Activated T-helper 1 cell treated with anti-CD3 and anti-CD28 coated beads, Interleukin-12 subunit alpha, Interleukin-12 subunit beta, Interleukin-2, Interleukin-4 antibody, amounts not matched to agents 30 ng/mL and 10 ng/mL and 1 ng/mL, durations not matched to agents 14 hours and 24 hours and 36 hours (primary cell): ENCODE data around the gene KIF18B. TPM values are rescaled to one million over a fixed set of nuclear protein-coding genes. Genes with fewer than 3 reads are reported as not detected.

Experiments used
- DNase-seq: peaks from one replicate; pipeline ENCODE4 v3.0.0; 2021; ENCODE audit warnings: low spot score
- H3K27ac Mint-ChIP-seq: one replicate; pipeline ENCODE4 v1.8.0; 2021; ENCODE audit warnings: mild to moderate bottlenecking, mixed read lengths
- H3K27me3 Mint-ChIP-seq: one replicate; pipeline ENCODE4 v1.8.0; 2022; ENCODE audit warnings: mild to moderate bottlenecking, moderate library complexity, mixed read lengths; ENCODE audit not compliant: insufficient read depth
- H3K36me3 Mint-ChIP-seq: one replicate; pipeline ENCODE4 v1.8.0; 2021; ENCODE audit warnings: low read depth, mixed read lengths
- H3K4me1 Mint-ChIP-seq: one replicate; pipeline ENCODE4 v1.8.0; 2021; ENCODE audit warnings: low read depth, mixed read lengths
- H3K4me3 Mint-ChIP-seq: one replicate; pipeline ENCODE4 v1.8.0; 2021; ENCODE audit warnings: mild to moderate bottlenecking, moderate library complexity, mixed read lengths
- H3K9me3 Mint-ChIP-seq: one replicate; pipeline ENCODE4 v1.8.0; 2021; ENCODE audit warnings: mixed read lengths
- intact Hi-C: fragments of 100-400 bp; cut with micrococcal nuclease; formaldehyde crosslinking; loops from one replicate; pipeline ENCODE4 v1.15.1; 2024
- total RNA-seq: library from RNA; stranded (reverse); gene quantifications from 2 replicates; pipeline ENCODE4 v1.2.3, GENCODE V29; 2022

The KIF18B gene
- total RNA-seq, 1 donor from 2014 or later, result 41.4 TPM

- Mint-ChIP-seq H3K36me3 (no peaks in the 10 kb centered on the region), H3K4me1 (no peaks in the 10 kb centered on the region), H3K9me3 (no peaks in the 10 kb centered on the region), H3K4me3 (no peak overlapping the region), H3K27ac (no peak overlapping the region), H3K27me3 (peaks cover 28% of the 10 kb centered on the region)
- intact Hi-C loops, result no loop called here
- DNase-seq, result no peak
Observed at GRCh38 chr17:44978807-44979206, 31.2 kb upstream of the KIF18B start.

DNA sequence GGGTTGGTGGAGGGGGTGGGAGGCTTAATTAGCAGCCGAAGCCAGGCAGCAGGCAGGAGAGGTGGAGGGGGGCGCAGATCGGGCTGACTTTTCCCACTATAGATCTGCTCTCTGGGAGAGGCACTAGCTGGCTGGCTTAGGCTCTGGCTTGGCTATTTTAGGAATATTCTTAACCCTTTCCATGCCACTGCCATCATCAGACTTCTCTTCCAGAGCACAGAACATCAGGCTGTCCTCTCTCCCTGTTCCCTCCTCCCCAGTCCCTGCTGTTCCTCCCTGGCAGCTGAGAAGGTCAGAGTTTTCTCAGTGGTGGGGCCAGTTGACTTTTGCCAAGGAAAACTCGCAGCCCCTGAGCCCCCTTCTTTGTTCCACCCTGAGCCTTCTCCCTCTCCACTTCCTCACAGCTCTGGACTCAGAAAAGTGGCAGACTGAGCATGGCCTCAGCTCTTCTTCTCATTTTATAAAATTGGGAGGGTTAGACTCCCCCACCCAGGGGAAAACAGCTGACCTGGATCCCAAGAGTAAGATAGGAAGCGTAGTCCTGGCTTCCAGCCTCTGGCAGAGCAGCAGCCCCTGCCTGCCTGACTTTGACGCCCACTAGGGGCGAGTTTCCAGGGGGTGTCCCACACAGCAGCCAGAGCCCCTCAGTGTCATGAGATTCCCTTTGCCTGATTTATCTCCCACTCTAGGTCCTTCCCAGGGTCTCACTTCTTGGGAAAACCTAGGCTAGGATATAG is 30.4 kb upstream of the KIF18B start:
- Mint-ChIP-seq H3K36me3 (no peaks in the 10 kb centered on the region), H3K9me3 (no peaks in the 10 kb centered on the region), H3K4me3 (no peak overlapping the region), H3K4me1 (no peaks in the 10 kb centered on the region), H3K27me3 (peaks cover 28% of the 10 kb centered on the region), H3K27ac (no peak overlapping the region)
- intact Hi-C loops, result no loop called here
- no peak for DNase-seq

GRCh38 chr17:44977065-44977464 is 29.5 kb upstream of the KIF18B start:
- Mint-ChIP-seq H3K4me3 (no peak overlapping the region), H3K9me3 (no peaks in the 10 kb centered on the region), H3K27ac (no peak overlapping the region), H3K36me3 (no peaks in the 10 kb centered on the region), H3K27me3 (peaks cover 29% of the 10 kb centered on the region), H3K4me1 (peaks cover 9% of the 10 kb centered on the region)
- intact Hi-C loops, result no loop called here
- no peak for DNase-seq

GRCh38 chr17:44976206-44976605 is 28.6 kb upstream of the KIF18B start:
- no peak for DNase-seq
- H3K27me3 Mint-ChIP-seq, result peaks cover 35% of the 10 kb centered on the region
- peaks cover 15% of the 10 kb centered on the region for H3K4me1 Mint-ChIP-seq
- no peaks in the 10 kb centered on the region for H3K9me3 Mint-ChIP-seq
- H3K4me3 Mint-ChIP-seq, result no peak overlapping the region
- H3K27ac Mint-ChIP-seq, result no peak overlapping the region
- intact Hi-C loops, result no loop called here
- H3K36me3 Mint-ChIP-seq, result no peaks in the 10 kb centered on the region

- peaks cover 2% of the 10 kb centered on the region for H3K36me3 Mint-ChIP-seq
- peak overlapping the region; percentile 14 for H3K27ac Mint-ChIP-seq
- no peak overlapping the region for H3K4me3 Mint-ChIP-seq
- H3K9me3 Mint-ChIP-seq, result no peaks in the 10 kb centered on the region
- peaks cover 32% of the 10 kb centered on the region for H3K4me1 Mint-ChIP-seq
- intact Hi-C loops, result loop anchor here (1.0 to 2.0 kb wide), 2 partner anchors 26 to 74 kb away; partner anchors contain the start of genes EFTUD2 and KIF18B
- peaks cover 51% of the 10 kb centered on the region for H3K27me3 Mint-ChIP-seq
- DNase-seq, result no peak
Observed at GRCh38 chr17:44972953-44973352, 25.4 kb upstream of the KIF18B start.

- Mint-ChIP-seq H3K27me3 (peaks cover 51% of the 10 kb centered on the region), H3K4me3 (peak overlapping the region; percentile 12), H3K27ac (peak overlapping the region; percentile 3), H3K9me3 (no peaks in the 10 kb centered on the region), H3K4me1 (peaks cover 32% of the 10 kb centered on the region), H3K36me3 (peaks cover 2% of the 10 kb centered on the region)
- intact Hi-C loops, result loop anchor here (1.0 to 2.0 kb wide), 2 partner anchors 25 to 73 kb away; partner anchors contain the start of genes EFTUD2 and KIF18B
- peak; percentile 16 for DNase-seq
Observed at GRCh38 chr17:44971776-44972483, 24.4 kb upstream of the KIF18B start.

DNA sequence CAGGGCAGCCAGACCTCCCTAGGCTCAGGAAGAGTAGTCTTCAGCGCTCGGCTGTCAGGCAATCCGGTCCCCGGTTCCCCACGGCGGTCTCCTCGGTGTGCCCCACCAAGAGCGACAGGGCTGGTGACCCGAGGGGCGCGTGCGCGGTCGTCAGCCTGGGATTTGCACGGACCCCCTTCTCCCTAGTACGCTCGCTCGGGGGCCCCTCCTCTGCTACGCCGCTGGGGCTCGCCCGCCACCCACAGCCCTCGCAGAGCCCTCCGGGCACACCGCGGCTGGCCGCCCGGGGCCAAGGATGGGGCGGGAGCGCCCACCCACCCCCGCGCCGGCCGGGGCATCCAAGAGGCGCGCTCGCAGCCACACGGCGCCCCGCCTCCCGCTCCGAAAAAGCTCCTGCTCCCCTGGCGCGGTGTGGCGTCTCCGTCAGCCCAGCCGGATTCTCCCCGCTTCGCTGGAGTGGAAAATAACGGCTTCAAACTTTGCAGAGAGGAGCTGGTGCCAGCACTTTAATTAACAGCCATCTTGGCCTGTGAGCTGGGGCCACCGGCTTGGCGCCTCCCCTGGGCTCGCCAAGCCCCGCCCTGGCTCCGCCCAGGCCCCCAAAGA is 22.7 kb upstream of the KIF18B start:
- Mint-ChIP-seq H3K4me3 (peak overlapping the region; percentile 78), H3K27me3 (peaks cover 63% of the 10 kb centered on the region), H3K9me3 (no peaks in the 10 kb centered on the region), H3K27ac (no peak overlapping the region), H3K36me3 (peaks cover 4% of the 10 kb centered on the region), H3K4me1 (peaks cover 38% of the 10 kb centered on the region)
- no peak for DNase-seq
- intact Hi-C loops, result no loop called here

- intact Hi-C loops, result loop anchor here (2.0 to 5.0 kb wide), 2 partner anchors 52 to 142 kb away; no protein-coding TSS in a partner anchor
- DNase-seq, result no peak
- peaks cover 4% of the 10 kb centered on the region for H3K36me3 Mint-ChIP-seq
- H3K27ac Mint-ChIP-seq, result no peak overlapping the region
- H3K9me3 Mint-ChIP-seq, result no peaks in the 10 kb centered on the region
- peaks cover 66% of the 10 kb centered on the region for H3K27me3 Mint-ChIP-seq
- peak overlapping the region; percentile 78 for H3K4me3 Mint-ChIP-seq
- peaks cover 38% of the 10 kb centered on the region for H3K4me1 Mint-ChIP-seq
Observed at GRCh38 chr17:44969144-44969780, 21.7 kb upstream of the KIF18B start.

- peaks cover 4% of the 10 kb centered on the region for H3K36me3 Mint-ChIP-seq
- H3K4me3 Mint-ChIP-seq, result peak within 1 kb of the TSS; percentile 78
- H3K9me3 Mint-ChIP-seq, result no peaks in the 10 kb centered on the region
- H3K4me1 Mint-ChIP-seq, result peaks cover 38% of the 10 kb centered on the region
- peak; percentile 86 for DNase-seq
- peaks cover 67% of the 10 kb centered on the region for H3K27me3 Mint-ChIP-seq
- H3K27ac Mint-ChIP-seq, result no peak within 1 kb of the TSS
- intact Hi-C loops, result loop anchor here (1.0 to 5.0 kb wide), 7 partner anchors 21 to 193 kb away; partner anchors contain the start of genes DCAKD, EFTUD2, KIF18B and NMT1
Observed at GRCh38 chr17:44968225-44969143, 20.9 kb upstream of the KIF18B start, which contains the start of gene C1QL1. Gene C1QL1 (minus strand): TSS chr17:44968303. CDS start chr17:44968048, 255 bp downstream.

GRCh38 chr17:44967907-44968224 is 20.3 kb upstream of the KIF18B start:
- intact Hi-C loops, result loop anchor here (1.0 to 5.0 kb wide), 7 partner anchors 21 to 193 kb away; partner anchors contain the start of genes DCAKD, EFTUD2, KIF18B and NMT1
- no peaks in the 10 kb centered on the region for H3K9me3 Mint-ChIP-seq
- H3K4me3 Mint-ChIP-seq, result no peak overlapping the region
- DNase-seq, result no peak
- H3K36me3 Mint-ChIP-seq, result peaks cover 4% of the 10 kb centered on the region
- no peak overlapping the region for H3K27ac Mint-ChIP-seq
- peaks cover 70% of the 10 kb centered on the region for H3K27me3 Mint-ChIP-seq
- H3K4me1 Mint-ChIP-seq, result peaks cover 37% of the 10 kb centered on the region

DNA sequence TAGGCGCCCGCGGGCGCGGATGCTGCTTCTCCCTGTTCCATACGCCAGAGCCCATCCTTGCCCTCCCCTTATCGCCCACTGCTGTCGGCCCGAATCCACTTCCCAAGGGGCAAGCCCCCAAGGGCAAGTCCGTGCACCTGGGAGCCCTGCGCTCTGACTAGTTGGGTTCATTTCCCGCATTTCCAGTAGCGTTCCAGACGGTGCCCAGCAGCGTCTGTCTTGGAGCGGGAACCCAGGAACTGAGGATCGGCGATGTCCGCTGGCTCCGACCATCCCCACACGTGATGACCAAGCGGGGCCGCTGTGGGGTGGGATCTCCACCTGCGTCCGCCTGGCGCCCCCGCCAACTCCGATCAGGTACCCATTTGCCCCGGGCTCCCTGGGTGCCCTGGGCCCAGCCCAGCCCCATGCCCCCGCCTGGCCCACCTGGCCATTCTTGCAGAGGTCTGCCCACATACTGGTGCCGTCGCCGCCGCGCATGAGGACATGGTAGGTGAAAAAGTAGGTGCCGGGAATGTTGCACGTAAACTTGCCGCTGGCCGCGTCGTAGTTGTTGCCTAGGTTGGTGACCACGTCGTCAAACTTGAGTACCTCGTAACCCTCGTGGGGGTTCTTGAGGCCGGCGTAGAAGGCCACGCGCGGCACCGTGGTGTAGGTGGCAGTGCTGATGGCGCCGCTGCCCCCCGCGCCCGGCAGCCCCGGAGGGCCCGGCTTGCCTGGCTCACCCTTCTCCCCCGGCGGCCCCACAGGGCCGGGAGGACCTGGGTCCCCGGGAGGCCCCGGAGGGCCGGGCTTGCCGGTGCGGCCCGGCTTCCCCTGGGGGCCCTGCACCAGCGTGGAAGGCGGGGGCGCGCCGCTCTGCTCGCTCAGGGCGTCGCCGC is 19.7 kb upstream of the KIF18B start:
- Mint-ChIP-seq H3K4me3 (peak overlapping the region; percentile 19), H3K9me3 (no peaks in the 10 kb centered on the region), H3K27ac (no peak overlapping the region), H3K36me3 (peaks cover 4% of the 10 kb centered on the region), H3K27me3 (peaks cover 73% of the 10 kb centered on the region), H3K4me1 (peaks cover 31% of the 10 kb centered on the region)
- intact Hi-C loops, result loop anchor here (5.0 kb wide), 1 partner anchor 140 kb away; no protein-coding TSS in a partner anchor
- no peak for DNase-seq
